HepG2 (cell line): Measurements from ENCODE around the gene DHX8. TPM values are rescaled to one million over a fixed set of nuclear protein-coding genes. Genes with fewer than 3 reads are reported as not detected.

Experiments
- ATAC-seq: fragments of 200-7000 bp; cut with Tn5 transposase; 3 replicates; pipeline ENCODE4 v1.9.1; 2020; ENCODE audit warnings: mild to moderate bottlenecking, moderate library complexity
- Bru-seq: library from RNA; stranded (reverse); fragments of 400-500 nt; gene quantifications from one replicate; lab custom pipeline; 2021; lab: Mats Ljungman, UMichigan
- BruChase-seq, 2 experiments: library from RNA; stranded (reverse); fragments of 400-500 nt; gene quantifications; one replicate each; lab custom pipeline; 2021; lab: Mats Ljungman, UMichigan
- BruUV-seq: library from RNA; stranded (reverse); fragments of 400-500 nt; replicated peaks from 2 replicates; lab custom pipeline; 2021; lab: Mats Ljungman, UMichigan
- CTCF ChIA-PET: fragments of 300-600 bp; formaldehyde crosslinking; extraction: SDS; loops from one replicate; lab custom pipeline; 2021; ENCODE audit warnings: low total read pairs, inconsistent platforms, low intra/inter-chr PET ratio; lab: Yijun Ruan, JAX
- POLR2A ChIA-PET: fragments of 350-600 bp; sonication (Branson Sonifier 250); formaldehyde crosslinking; loops from one replicate; lab custom pipeline; 2020; ENCODE audit warnings: antibody characterized with exemption, inconsistent platforms; lab: Yijun Ruan, JAX
- DNase-seq: peaks from one replicate; pipeline ENCODE4 v3.0.0-alpha.2; 2015; ENCODE audit warnings: low spot score
- FAIRE-seq: peaks from 3 replicates; lab custom pipeline; 2011; peaks lifted over from hg19 to GRCh38; lab: Jason Lieb, UNC
- H2AFZ ChIP-seq: one replicate; pipeline ENCODE4 v1.6.1; 2011; ENCODE audit warnings: low read length, inconsistent platforms
- H3K27ac ChIP-seq: fragments of 300-600 bp; 3 replicates; pipeline ENCODE4 v1.8.0; 2011; ENCODE audit warnings: mixed run types, mild to moderate bottlenecking, mixed read lengths, low read length, inconsistent platforms; ENCODE audit not compliant: insufficient read depth; ENCODE audit errors: extremely low read length
- H3K27me3 ChIP-seq, 2 experiments: fragments of 200-600 bp in 1 of 2; 2 replicates in 1 of 2; 3 replicates in 1 of 2; pipeline versions ENCODE4 v1.6.0 to v1.8.0; 2011; ENCODE audit warnings: low read length in 2 of 2, mild to moderate bottlenecking in 2 of 2, moderate library complexity in 2 of 2, inconsistent platforms in 1 of 2; ENCODE audit not compliant: insufficient read depth in 2 of 2, control insufficient read depth in 1 of 2
- H3K36me3 ChIP-seq, 2 experiments: fragments of 200-600 bp in 1 of 2; replicated peaks in 1 of 2; 2 replicates in 1 of 2; 3 replicates in 1 of 2; pipeline versions ENCODE4 v1.5.1 to v1.8.0; 2011; ENCODE audit warnings: low read length in 2 of 2, inconsistent platforms in 1 of 2; ENCODE audit not compliant: insufficient read depth in 2 of 2, control insufficient read depth in 1 of 2
- H3K4me1 ChIP-seq: 2 replicates; pipeline ENCODE4 v1.5.1; 2012; ENCODE audit warnings: low read length, inconsistent platforms; ENCODE audit not compliant: insufficient read depth
- H3K4me2 ChIP-seq: 2 replicates; pipeline ENCODE4 v1.6.0; 2011; ENCODE audit warnings: low read depth, low read length, inconsistent platforms
- H3K4me3 ChIP-seq, 3 experiments: fragments of 200-600 bp in 1 of 3; sonication (generic), shearing (Covaris generic) in 1 of 3; replicated peaks in 1 of 3; 2 replicates each; pipeline ENCODE4 v1.5.1; 2011 to 2016; ENCODE audit warnings: low read length in 3 of 3, inconsistent platforms in 2 of 3, low read depth in 2 of 3, mild to moderate bottlenecking in 2 of 3, control low read depth in 1 of 3, mixed read lengths in 1 of 3; ENCODE audit not compliant: insufficient read depth in 1 of 3
- H3K79me2 ChIP-seq: one replicate; pipeline ENCODE4 v1.6.1; 2011; ENCODE audit warnings: low read length, inconsistent platforms; ENCODE audit not compliant: insufficient read depth
- H3K9ac ChIP-seq: 2 replicates; pipeline ENCODE4 v1.6.0; 2011; ENCODE audit warnings: mild to moderate bottlenecking, low read depth, low read length, inconsistent platforms; ENCODE audit not compliant: insufficient read depth
- H3K9me3 ChIP-seq: 2 replicates; pipeline ENCODE4 v1.5.1; 2012; ENCODE audit warnings: mild to moderate bottlenecking, low read length
- H4K20me1 ChIP-seq: 2 replicates; pipeline ENCODE4 v1.6.0; 2011; ENCODE audit warnings: inconsistent platforms, mild to moderate bottlenecking, low read length, moderate library complexity; ENCODE audit not compliant: insufficient read depth
- GZF1 ChIP-seq: sonication (generic); formaldehyde crosslinking; IDR thresholded peaks from 2 replicates; pipeline ENCODE4 v1.5.1; 2020; ENCODE audit warnings: mild to moderate bottlenecking, missing genetic modification reagents
- KDM1A ChIP-seq: IDR thresholded peaks from 2 replicates; pipeline ENCODE4 v1.6.1; 2016; ENCODE audit warnings: missing compliant biosample characterization
- LRRFIP1 ChIP-seq: sonication (generic); formaldehyde crosslinking; conservative IDR thresholded peaks from 2 replicates; pipeline ENCODE4 v1.4.0; 2020; ENCODE audit warnings: missing genetic modification reagents
- NCOR1 ChIP-seq: fragments of 200-600 bp; sonication (generic); IDR thresholded peaks from 2 replicates; pipeline ENCODE4 v1.7.0; 2017; ENCODE audit warnings: antibody characterized with exemption, low read length, borderline replicate concordance
- NFYC ChIP-seq: IDR thresholded peaks from 2 replicates; pipeline ENCODE4 v1.6.1; 2016; ENCODE audit warnings: missing genetic modification reagents, missing compliant biosample characterization
- NR2F2 ChIP-seq: IDR thresholded peaks from 2 replicates; pipeline ENCODE4 v1.6.1; 2012; ENCODE audit warnings: low read depth, inconsistent platforms, borderline replicate concordance
- ZFP41 ChIP-seq: sonication (generic); formaldehyde crosslinking; IDR thresholded peaks from 2 replicates; pipeline ENCODE4 v1.4.0; 2020; ENCODE audit warnings: mild to moderate bottlenecking, missing genetic modification reagents, borderline replicate concordance
- ZNF225 ChIP-seq: sonication (generic); formaldehyde crosslinking; IDR thresholded peaks from 2 replicates; pipeline ENCODE4 v1.4.0; 2020; ENCODE audit warnings: mild to moderate bottlenecking, missing genetic modification reagents
- ZNF337 ChIP-seq: sonication (generic); formaldehyde crosslinking; IDR thresholded peaks from 2 replicates; pipeline ENCODE4 v1.5.1; 2020; ENCODE audit warnings: missing genetic modification reagents, low read depth, mild to moderate bottlenecking, borderline replicate concordance
- ZNF558 ChIP-seq: sonication (generic); formaldehyde crosslinking; IDR thresholded peaks from 2 replicates; pipeline ENCODE4 v1.9.0; 2022; ENCODE audit warnings: mild to moderate bottlenecking, missing genetic modification reagents, borderline replicate concordance
- ZNF615 ChIP-seq: sonication (generic); formaldehyde crosslinking; IDR thresholded peaks from 2 replicates; pipeline ENCODE4 v1.5.0; 2020; ENCODE audit warnings: mild to moderate bottlenecking, missing genetic modification reagents, borderline replicate concordance
- ZNF737 ChIP-seq: sonication (generic); formaldehyde crosslinking; IDR thresholded peaks from 2 replicates; pipeline ENCODE4 v1.5.0; 2020; ENCODE audit warnings: missing genetic modification reagents, mild to moderate bottlenecking, borderline replicate concordance
- ZNF790 ChIP-seq: sonication (generic); formaldehyde crosslinking; IDR thresholded peaks from 2 replicates; pipeline ENCODE4 v1.8.0; 2022; ENCODE audit warnings: missing genetic modification reagents, mild to moderate bottlenecking, borderline replicate concordance
- WGBS: methylation state at CpG from one replicate; pipeline ENCODE4 v1.1.6; 2017; ENCODE audit warnings: low lambda C conversion rate; 5-methylcytosine and 5-hydroxymethylcytosine counted together
- in situ Hi-C: cut with HindIII; loops from 2 replicates; pipeline ENCODE4 v1.10.0; 2017; ENCODE audit warnings: low pct_unique_long_range_greater_than_20kb; ENCODE audit not compliant: extremely low pct_ligation_motif_present
- intact Hi-C: fragments of 100-400 bp; cut with micrococcal nuclease; formaldehyde crosslinking; loops from one replicate; pipeline ENCODE4 v1.10.0; 2022; ENCODE audit not compliant: unreplicated experiment
- long read RNA-seq, 2 experiments: library from RNA in 1 of 2; library from polyadenylated mRNA in 1 of 2; stranded (forward) in 1 of 2; unstranded in 1 of 2; transcript quantifications; one replicate each; pipeline ENCODE4 v2.0.0, GENCODE V29; 2019 to 2022
- polyA minus RNA-seq, 3 experiments: library from RNA; depleted of rRNA, polyadenylated mRNA; stranded (reverse); fragments of >200 nt; gene quantifications; 2 replicates each; pipeline ENCODE4 v1.2.3, GENCODE V29; 2011; ENCODE audit warnings: low replicate concordance in 1 of 3
- polyA plus RNA-seq, 8 experiments: library from polyadenylated mRNA; depleted of rRNA in 3 of 8; stranded (reverse) in 7 of 8; unstranded in 1 of 8; fragments of >200 nt; fragmentation: Illumina TruSeq in 4 of 8; extraction: Trizol in 4 of 8; gene quantifications; 2 replicates each; pipeline versions ENCODE4 v1.2.1 to v1.2.3, GENCODE V29; 2011 to 2016; ENCODE audit warnings: low read depth in 4 of 8, missing spikeins in 1 of 8, mixed read lengths in 1 of 8; ENCODE audit not compliant: insufficient read depth in 1 of 8
- total RNA-seq, 5 experiments: library from RNA; depleted of rRNA; stranded (reverse); fragments of >200 nt; fragmentation: Illumina TruSeq; extraction: Trizol; gene quantifications; 2 replicates each; pipeline ENCODE4 v1.2.3, GENCODE V29; 2016; ENCODE audit warnings: low read depth in 1 of 5

Gene DHX8
- total RNA-seq (2016; rRNA removed; fragmentation: Illumina TruSeq; extraction: Trizol) (48.9 and 66.9 TPM in 2 replicates), polyA plus RNA-seq (2011; rRNA removed) (23.6 and 24.8 TPM in 2 replicates), polyA minus RNA-seq (2011; rRNA and poly(A)+ RNA removed; ENCODE audit: low replicate concordance) (67.3 and 93.6 TPM in 2 replicates), Bru-seq, nascent RNA (percentile 78 among the genes with signal in this experiment), BruChase-seq, experiment 1, labeled RNA remaining after a 6-hour chase (percentile 89 among the genes with signal in this experiment), BruChase-seq, experiment 2, labeled RNA remaining after a 2-hour chase (percentile 84 among the genes with signal in this experiment)
- total RNA-seq (2016; cell fraction: cytosol; rRNA removed; fragmentation: Illumina TruSeq; extraction: Trizol; ENCODE audit: low read depth), result 7.3 and 7.5 TPM in 2 replicates
- total RNA-seq (2016; cell fraction: insoluble cytoplasmic fraction; rRNA removed; fragmentation: Illumina TruSeq; extraction: Trizol), result 48.9 and 59.5 TPM in 2 replicates
- total RNA-seq (2016; cell fraction: membrane; rRNA removed; fragmentation: Illumina TruSeq; extraction: Trizol), result 13.7 and 14.3 TPM in 2 replicates
- total RNA-seq (2016; cell fraction: nucleus; rRNA removed; fragmentation: Illumina TruSeq; extraction: Trizol), result 36.4 and 38.7 TPM in 2 replicates
- polyA plus RNA-seq (2011; cell fraction: cytosol; rRNA removed), result 19.6 and 23.9 TPM in 2 replicates
- polyA plus RNA-seq (2011; cell fraction: nucleus; rRNA removed), result 28.8 and 31.8 TPM in 2 replicates
- polyA plus RNA-seq (2012), result 24.9 and 33.1 TPM in 2 replicates
- polyA plus RNA-seq (2016; cell fraction: cytosol; fragmentation: Illumina TruSeq; extraction: Trizol; ENCODE audit: low read depth), result 1.9 and 2.2 TPM in 2 replicates
- 37.7 and 41.9 TPM in 2 replicates for polyA plus RNA-seq (2016; cell fraction: insoluble cytoplasmic fraction; fragmentation: Illumina TruSeq; extraction: Trizol; ENCODE audit: low read depth)
- 4.4 and 5.7 TPM in 2 replicates for polyA plus RNA-seq (2016; cell fraction: membrane; fragmentation: Illumina TruSeq; extraction: Trizol; ENCODE audit: low read depth)
- 36.7 and 42.2 TPM in 2 replicates for polyA plus RNA-seq (2016; cell fraction: nucleus; fragmentation: Illumina TruSeq; extraction: Trizol; ENCODE audit: insufficient read depth, low read depth)
- polyA minus RNA-seq (2011; cell fraction: cytosol; rRNA and poly(A)+ RNA removed), result 36.8 and 37.9 TPM in 2 replicates
- polyA minus RNA-seq (2011; cell fraction: nucleus; rRNA and poly(A)+ RNA removed), result 37.6 and 44.9 TPM in 2 replicates
- long read RNA-seq, experiment 1, full-length matches to known transcripts, result 8 of 21 reads
- long read RNA-seq, experiment 1, partial matches to known transcripts, result 10 of 21 reads
- long read RNA-seq, experiment 1, other reads (novel, unspliced or antisense), result 3 of 21 reads
- long read RNA-seq, experiment 2, full-length matches to known transcripts, result 24 of 101 reads
- long read RNA-seq, experiment 2, partial matches to known transcripts, result 41 of 101 reads
- long read RNA-seq, experiment 2, other reads (novel, unspliced or antisense), result 36 of 101 reads

- ChIA-PET CTCF (interaction anchor here (1.1 to 5.6 kb wide), 7 partner anchors 35 to 115 kb away, joined by 6 to 381 read pairs (median 11); partner anchors contain the start of gene ARL4D), POLR2A (interaction anchor here (0.6 to 12.7 kb wide), 29 partner anchors 8 to 184 kb away, joined by 3 to 485 read pairs (median 5); partner anchors contain the start of genes ARL4D and ETV4)
- Histone ChIP-seq H2AFZ (peak within 1 kb of the TSS; percentile 64), H3K4me3 (peak within 1 kb of the TSS; percentile 76 to 85 (median 78)), H3K36me3 (no peaks in the 10 kb centered on the region; a peak in 2 of 5 replicates), H3K79me2 (peaks cover 44% of the 10 kb centered on the region), H3K27me3 (no peaks in the 10 kb centered on the region; a peak in 1 of 5 replicates), H3K4me1 (peaks cover 74% of the 10 kb centered on the region), H3K9ac (peak within 1 kb of the TSS; percentile 84), H3K9me3 (no peaks in the 10 kb centered on the region), H3K27ac (peak within 1 kb of the TSS; percentile 73), H3K4me2 (peak within 1 kb of the TSS; percentile 92), H4K20me1 (no peaks in the 10 kb centered on the region)
- FAIRE-seq (peak; percentile 92), DNase-seq (peak; percentile 100), ATAC-seq (peak; percentile 94)
- intact Hi-C loops (loop anchor here (1.0 kb wide), 4 partner anchors 86 to 116 kb away; partner anchors contain the start of gene ARL4D), in situ Hi-C loops (loop anchor here (5.0 kb wide), 1 partner anchor 87 kb away; the partner anchor contains the start of gene ARL4D)
- BruUV-seq, result TSS peak; percentile 81
- 1% methylated on average over 50 of the region's 51 CpGs for WGBS
- TF ChIP-seq ZFP41 (CRISPR knock-in tag), result no peak
- peak; percentile 54; the same call in 1 of the 2 replicates for TF ChIP-seq ZNF225 (CRISPR knock-in tag)
- TF ChIP-seq NR2F2, result peak; percentile 49; the same call in 1 of the 2 replicates
- TF ChIP-seq NFYC (CRISPR knock-in tag), result peak; percentile 84
- TF ChIP-seq ZNF790 (CRISPR knock-in tag), result peak; percentile 76; the same call in 1 of the 2 replicates
- 0 out of 2 replicates have a peak, but pooled peaks have one; percentile 83 for TF ChIP-seq GZF1
- TF ChIP-seq KDM1A (CRISPR knock-in tag), result no peak
- no peak for TF ChIP-seq NCOR1
- TF ChIP-seq ZNF558 (CRISPR knock-in tag), result no peak; the same call in 1 of the 2 replicates
- no peak for TF ChIP-seq ZNF737 (CRISPR knock-in tag)
- no peak for TF ChIP-seq ZNF337 (CRISPR knock-in tag)
- peak; percentile 89; the same call in 1 of the 2 replicates for TF ChIP-seq ZNF615 (CRISPR knock-in tag)
- no peak for TF ChIP-seq LRRFIP1 (CRISPR knock-in tag)
Measured at GRCh38 chr17:43483674-43484551, at the start of gene DHX8. TSS of gene DHX8 (plus strand) at chr17:43483975. CDS start at chr17:43484038, 63 bp downstream.
